Spleen (tissue), 11 donors: ENCODE data around the gene EPHA2. TPM values are rescaled to one million over a fixed set of nuclear protein-coding genes. Genes with fewer than 3 reads are reported as not detected.

ENCODE experiments used
- DNase-seq: peaks from one replicate; pipeline ENCODE4 v3.0.0-alpha.2; 2020
- H3K27ac ChIP-seq, 8 donors: fragments of 200-600 bp; sonication (generic) in 7 of 8; 1 replicate in 4 of 8; 2 replicates in 4 of 8; pipeline versions ENCODE4 v1.5.0 to v1.8.0; 2016 to 2021; ENCODE audit warnings: inconsistent platforms in 4 of 8, mild to moderate bottlenecking in 4 of 8, moderate library complexity in 1 of 8
- H3K27me3 ChIP-seq, 7 donors: fragments of 200-600 bp; sonication (generic) in 6 of 7; replicated peaks in 1 of 7; 1 replicate in 4 of 7; 2 replicates in 3 of 7; pipeline versions ENCODE4 v1.5.0 to v1.8.0; 2016 to 2021; ENCODE audit warnings: inconsistent platforms in 3 of 7, mild to moderate bottlenecking in 1 of 7
- H3K36me3 ChIP-seq, 6 donors: fragments of 200-600 bp; sonication (generic) in 5 of 6; 1 replicate in 4 of 6; 2 replicates in 2 of 6; pipeline versions ENCODE4 v1.5.0 to v1.8.0; 2016 to 2021; ENCODE audit warnings: inconsistent platforms in 2 of 6
- H3K4me1 ChIP-seq, 6 donors: fragments of 200-600 bp; sonication (generic) in 5 of 6; 1 replicate in 3 of 6; 2 replicates in 3 of 6; pipeline versions ENCODE4 v1.5.0 to v1.8.0; 2016 to 2021; ENCODE audit warnings: inconsistent platforms in 3 of 6
- H3K4me3 ChIP-seq, 8 donors: fragments of 200-600 bp; sonication (generic) in 7 of 8; 1 replicate in 4 of 8; 2 replicates in 4 of 8; pipeline versions ENCODE4 v1.5.0 to v1.8.0; 2016 to 2021; ENCODE audit warnings: inconsistent platforms in 4 of 8, mild to moderate bottlenecking in 4 of 8, moderate library complexity in 2 of 8
- H3K9me3 ChIP-seq, 8 donors: fragments of 200-600 bp; sonication (generic) in 7 of 8; 1 replicate in 4 of 8; 2 replicates in 4 of 8; pipeline versions ENCODE4 v1.5.0 to v1.8.0; 2016 to 2021; ENCODE audit warnings: inconsistent platforms in 4 of 8
- CTCF ChIP-seq, 11 experiments: fragments of 200-600 bp in 7 of 11; fragments of 450-650 bp in 4 of 11; sonication (generic) in 4 of 11; IDR thresholded peaks in 8 of 11; conservative IDR thresholded peaks in 3 of 11; 1 replicate in 7 of 11; 2 replicates in 4 of 11; pipeline versions ENCODE4 v1.4.0 to v1.8.0; 2016 to 2021; ENCODE audit warnings: antibody characterized with exemption in 11 of 11, inconsistent platforms in 4 of 11, mild to moderate bottlenecking in 1 of 11
- POLR2A ChIP-seq, 3 donors: fragments of 450-650 bp; IDR thresholded peaks; one replicate each; pipeline ENCODE4 v1.5.1; 2017; ENCODE audit warnings: antibody characterized with exemption in 3 of 3, mild to moderate bottlenecking in 1 of 3
- POLR2AphosphoS5 ChIP-seq, 3 donors: sonication (generic); formaldehyde crosslinking; IDR thresholded peaks; one replicate each; pipeline ENCODE4 v1.5.1; 2017; ENCODE audit warnings: antibody characterized with exemption in 3 of 3
- WGBS, 5 donors: extraction: QIAGEN DNeasy Blood & Tissue Kit in 3 of 5; methylation state at CpG; one replicate each; pipeline versions ENCODE4 v1.1.5 to v1.1.7; 2013 to 2018; 5-methylcytosine and 5-hydroxymethylcytosine counted together
- intact Hi-C: fragments of 100-400 bp; cut with DNase I; formaldehyde crosslinking; loops from one replicate; pipeline ENCODE4 v1.15.0; 2023; ENCODE audit warnings: low total_unique reads
- polyA plus RNA-seq, 3 donors: library from polyadenylated mRNA; stranded (reverse); fragments of 200-250 nt; gene quantifications; one replicate each; pipeline ENCODE4 v1.2.1, GENCODE V29; 2013
- total RNA-seq, 7 donors: library from RNA; depleted of rRNA in 3 of 7; stranded (reverse); fragments of >200 nt in 3 of 7; fragmentation: NEBNext Ultra II Directional in 4 of 7; extraction: Animal tissue kit (Norgen Biotek cat#: 25700) in 4 of 7; gene quantifications; one replicate each; pipeline versions ENCODE4 v1.1.0 to v1.2.1, GENCODE V29; 2016 to 2021
- donor health status: healthy with polysubstance abuse.
- donor health status: DM: no; HTN: no; CAD: no; lungs with moderate emphysema.
- donor health status: DM: no; HTN: no; CAD: no.
- donor health status: Bipolar disorder and iron deficiency.
- donor health status: healthy.
- donor health status: DM: no; HTN: no; CAD: no.
- donor health status: DM: yes; HTN: yes; CAD: no.

Gene EPHA2
- total and polyA plus RNA-seq, 10 donors = 2.0 to 35.7 (median 14.8) TPM

GRCh38 chr1:16156848-16157495 is 1.1 kb upstream of the EPHA2 start:
- 60 to 77% (median 67%) methylated on average over 13 of the region's 13 CpGs for WGBS, 5 donors

GRCh38 chr1:16153999-16154673 is 1.7 kb downstream of the EPHA2 start:
- H3K27ac ChIP-seq = peak overlapping the region in 7 of 8 donors; percentile 70 to 91 (median 87)
- no peak for DNase-seq
- TF ChIP-seq POLR2A (IDR thresholded peaks at IDR 0.05) (no peak), POLR2AphosphoS5 (IDR thresholded peaks at IDR 0.05) (no peak), CTCF (IDR thresholded peaks at IDR 0.05 in 8 of 11, conservative IDR thresholded peaks at IDR 0.05 in 3 of 11) (no peak)
- H3K4me1 ChIP-seq = peaks cover 30 to 91% (median 66%) of the 10 kb centered on the region in 6 donors
- peaks cover 0 to 12% (median 0%) of the 10 kb centered on the region in 6 donors for H3K36me3 ChIP-seq
- WGBS, 5 donors = 13 to 23% (median 15%) methylated on average over 14 to 17 of the region's 17 CpGs
- peak overlapping the region; percentile 56 to 74 (median 65) for H3K4me3 ChIP-seq
- H3K9me3 ChIP-seq = no peaks in the 10 kb centered on the region
- intact Hi-C loops = no loop called here
- peaks cover 0 to 67% (median 13%) of the 10 kb centered on the region in 7 donors for H3K27me3 ChIP-seq

More at GRCh38 chr1:16156848-16157495, 1.1 kb upstream of the EPHA2 start:
- Histone ChIP-seq H3K36me3 (no peaks in the 10 kb centered on the region), H3K4me3 (no peak overlapping the region), H3K27me3 (peaks cover 0 to 44% (median 13%) of the 10 kb centered on the region in 7 donors), H3K27ac (peak overlapping the region in 7 of 8 donors; percentile 77 to 91 (median 87)), H3K9me3 (no peaks in the 10 kb centered on the region), H3K4me1 (peaks cover 26 to 70% (median 54%) of the 10 kb centered on the region in 6 donors)
- TF ChIP-seq CTCF (IDR thresholded peaks at IDR 0.05 in 8 of 11, conservative IDR thresholded peaks at IDR 0.05 in 3 of 11) (no peak), POLR2A (IDR thresholded peaks at IDR 0.05) (no peak), POLR2AphosphoS5 (IDR thresholded peaks at IDR 0.05) (peak in 1 of 3 donors; percentile 31)
- intact Hi-C loops = no loop called here
- no peak for DNase-seq

DNA sequence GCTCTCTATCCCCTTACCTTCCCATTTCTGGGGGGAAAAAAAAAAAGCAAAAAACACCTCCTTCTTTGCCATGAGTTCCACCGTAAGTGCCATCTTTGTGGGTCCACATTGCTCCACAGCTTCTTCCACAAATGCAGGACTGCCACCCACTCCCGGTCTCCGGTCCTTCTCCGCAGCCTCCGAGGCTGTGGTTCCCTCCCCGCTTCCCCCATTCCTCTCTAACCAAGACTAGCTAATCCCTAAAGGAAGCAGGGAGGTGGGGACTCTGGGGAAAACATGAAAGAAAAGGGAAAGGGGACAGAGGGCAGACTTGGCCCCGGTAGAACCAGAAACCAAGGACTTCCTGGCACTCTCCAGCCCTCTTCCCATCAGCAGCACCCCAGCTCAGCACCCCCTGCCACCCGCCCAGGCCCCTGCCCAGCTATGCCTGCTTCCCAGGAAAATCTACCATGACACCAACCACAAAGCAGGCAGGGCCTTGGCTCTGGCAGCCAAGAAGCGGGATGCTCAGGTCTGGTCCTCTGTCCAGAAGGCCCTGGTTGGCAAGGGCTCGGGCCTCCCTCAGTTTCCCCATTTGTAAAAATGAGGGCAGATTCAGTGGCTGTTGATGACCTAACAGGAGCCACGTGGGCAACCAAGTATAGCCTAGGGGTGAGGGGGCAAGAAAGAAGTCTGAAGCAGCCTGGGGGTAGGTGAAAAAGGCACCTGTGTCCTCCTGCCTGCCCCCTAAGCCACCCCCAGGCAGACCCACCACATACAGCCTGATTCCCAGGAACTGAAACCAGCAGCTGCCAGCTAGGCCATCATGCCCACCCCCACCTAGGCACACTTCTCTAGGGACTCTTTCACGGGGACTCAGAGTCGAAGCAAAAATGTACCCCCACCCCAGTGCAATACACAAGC is 2.5 kb downstream of the EPHA2 start:
- Histone ChIP-seq H3K36me3 (peaks cover 0 to 20% (median 2%) of the 10 kb centered on the region in 6 donors), H3K27ac (peak overlapping the region in 7 of 8 donors; percentile 41 to 91 (median 87))
- 48 to 64% (median 60%) methylated on average over 13 of the region's 13 CpGs for WGBS, 5 donors

More for the DNA sequence above, 2.5 kb downstream of the EPHA2 start:
- intact Hi-C loops = no loop called here
- peaks cover 30 to 98% (median 72%) of the 10 kb centered on the region in 6 donors for H3K4me1 ChIP-seq
- no peaks in the 10 kb centered on the region for H3K9me3 ChIP-seq
- DNase-seq = no peak
- peaks cover 0 to 67% (median 13%) of the 10 kb centered on the region in 7 donors for H3K27me3 ChIP-seq
- no peak for TF ChIP-seq POLR2AphosphoS5 (IDR thresholded peaks at IDR 0.05)
- TF ChIP-seq CTCF (IDR thresholded peaks at IDR 0.05 in 8 of 11, conservative IDR thresholded peaks at IDR 0.05 in 3 of 11) = no peak
- TF ChIP-seq POLR2A (IDR thresholded peaks at IDR 0.05) = no peak
- H3K4me3 ChIP-seq = peak overlapping the region; percentile 8 to 74 (median 64)
